Right lobe of liver (tissue), 6 donors: ENCODE measurements around the gene TGM2. TPM values are rescaled to one million over a fixed set of nuclear protein-coding genes. Genes with fewer than 3 reads are reported as not detected.

Source experiments
- ATAC-seq, 4 donors: fragments of 200-7000 bp; cut with Tn5 transposase; one replicate each; pipeline ENCODE4 v1.9.1; 2020; ENCODE audit warnings: mild to moderate bottlenecking in 4 of 4, moderate library complexity in 4 of 4
- DNase-seq, 3 donors: peaks; one replicate each; pipeline ENCODE4 v3.0.0-alpha.2; 2020
- H3K27ac ChIP-seq, 3 donors: fragments of 200-600 bp; one replicate each; pipeline ENCODE4 v1.8.0; 2022
- H3K27me3 ChIP-seq, 2 donors: fragments of 200-600 bp; one replicate each; pipeline ENCODE4 v1.8.0; 2022
- H3K36me3 ChIP-seq, 4 donors: fragments of 200-600 bp; sonication (generic) in 1 of 4; one replicate each; pipeline versions ENCODE4 v1.5.1 to v1.8.0; 2017 to 2022; ENCODE audit warnings: control low read depth in 1 of 4
- H3K4me1 ChIP-seq, 4 donors: fragments of 200-600 bp; sonication (generic) in 1 of 4; one replicate each; pipeline versions ENCODE4 v1.5.1 to v1.8.0; 2017 to 2022; ENCODE audit warnings: control low read depth in 1 of 4
- H3K4me3 ChIP-seq, 3 donors: fragments of 200-600 bp; one replicate each; pipeline ENCODE4 v1.8.0; 2022
- H3K9me3 ChIP-seq, 4 donors: fragments of 200-600 bp; sonication (generic) in 1 of 4; one replicate each; pipeline versions ENCODE4 v1.5.1 to v1.8.0; 2017 to 2022; ENCODE audit warnings: control low read depth in 1 of 4
- CTCF ChIP-seq, 4 donors: fragments of 200-600 bp in 3 of 4; fragments of 450-650 bp in 1 of 4; IDR thresholded peaks; one replicate each; pipeline versions ENCODE4 v1.5.1 to v1.8.0; 2016 to 2022; ENCODE audit warnings: antibody characterized with exemption in 4 of 4, mild to moderate bottlenecking in 2 of 4
- POLR2A ChIP-seq: fragments of 450-650 bp; IDR thresholded peaks from one replicate; pipeline ENCODE4 v1.6.1; 2017; ENCODE audit warnings: antibody characterized with exemption, mild to moderate bottlenecking
- WGBS: methylation state at CpG from one replicate; pipeline ENCODE4 v1.1.6; 2018; ENCODE audit warnings: low coverage, low lambda C conversion rate; ENCODE audit not compliant: insufficient coverage; ENCODE audit errors: missing lambda C conversion rate; 5-methylcytosine and 5-hydroxymethylcytosine counted together
- intact Hi-C, 2 donors: fragments of 100-400 bp; cut with DNase I; formaldehyde crosslinking; loops; one replicate each; pipeline versions ENCODE4 v1.11.2 to v1.14.1; 2022
- total RNA-seq, 6 experiments: library from RNA; depleted of rRNA in 2 of 6; stranded (reverse); fragments of >200 nt in 2 of 6; fragmentation: NEBNext Ultra II Directional in 3 of 6; extraction: Animal tissue kit (Norgen Biotek cat#: 25700) in 3 of 6; gene quantifications; one replicate each; pipeline versions ENCODE4 v1.1.0 to v1.2.4, GENCODE V29; 2016 to 2023
- donor health status: DM: no; HTN: yes; CAD: no.
- donor health status: DM: no; HTN: no; CAD: no.
- donor health status: DM: no; HTN: no; CAD: no.
- donor health status: DM: no; HTN: yes; CAD: no.
- donor health status: DM: no; HTN: yes; CAD: no.

TGM2 gene
- total RNA-seq, 6 experiments from 2014 or later: 135 to 940 (median 474) TPM

DNA sequence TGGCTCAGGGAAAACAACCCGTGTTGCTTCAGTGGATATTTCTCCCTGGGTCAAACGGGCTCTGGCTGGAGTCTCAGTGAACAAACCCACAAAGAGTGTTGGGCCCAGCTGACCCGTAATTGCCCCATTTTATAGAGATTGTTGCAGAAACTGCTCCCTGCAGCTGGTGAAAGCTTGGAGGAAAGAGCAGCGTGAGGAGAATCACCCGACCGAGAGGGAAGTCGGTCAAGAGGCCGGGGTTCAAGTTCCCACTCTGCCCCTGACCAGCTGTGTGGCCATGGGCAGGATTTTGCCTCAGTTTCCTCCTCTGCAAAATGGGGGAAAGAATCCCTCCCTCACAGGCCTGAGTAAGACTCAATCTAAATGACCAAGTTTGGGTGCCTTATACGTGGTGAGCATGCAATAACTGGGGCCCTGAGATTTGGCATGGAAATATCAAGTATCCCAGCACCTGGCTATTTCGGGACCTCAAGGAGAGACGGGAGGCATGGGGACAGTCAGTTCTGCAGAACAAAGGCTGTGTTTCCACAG, 1.7 kb upstream of the TGM2 start:
- DNase-seq (no peak), ATAC-seq (no peak)
- Histone ChIP-seq H3K4me3 (no peak overlapping the region), H3K4me1 (peaks cover 2 to 52% (median 13%) of the 10 kb centered on the region in 4 donors), H3K9me3 (no peaks in the 10 kb centered on the region), H3K36me3 (peaks cover 0 to 3% (median 0%) of the 10 kb centered on the region in 4 donors), H3K27me3 (no peaks in the 10 kb centered on the region), H3K27ac (no peak overlapping the region)
- intact Hi-C loops: loop anchor here (5.0 to 10.0 kb wide), 2 partner anchors 102 to 109 kb away; no protein-coding TSS in a partner anchor
- 31% methylated on average over 4 of the region's 11 CpGs for WGBS
- TF ChIP-seq POLR2A: no peak
- no peak for TF ChIP-seq CTCF (IDR thresholded peaks at IDR 0.05)

- DNase-seq (no peak), ATAC-seq (no peak)
- H3K9me3 ChIP-seq: no peaks in the 10 kb centered on the region
- H3K27ac ChIP-seq: no peak overlapping the region
- H3K4me1 ChIP-seq: peaks cover 2 to 56% (median 13%) of the 10 kb centered on the region in 4 donors
- WGBS: 85% methylated on average over 5 of the region's 11 CpGs
- intact Hi-C loops: loop anchor here (5.0 to 10.0 kb wide), 2 partner anchors 101 to 109 kb away; no protein-coding TSS in a partner anchor
- peaks cover 0 to 3% (median 0%) of the 10 kb centered on the region in 4 donors for H3K36me3 ChIP-seq
- TF ChIP-seq CTCF (IDR thresholded peaks at IDR 0.05): no peak
- no peak for TF ChIP-seq POLR2A
- H3K27me3 ChIP-seq: no peaks in the 10 kb centered on the region
- no peak overlapping the region for H3K4me3 ChIP-seq
These were observed 1.1 kb upstream of the TGM2 start for GRCh38 chr20:38165966-38166702.

DNA sequence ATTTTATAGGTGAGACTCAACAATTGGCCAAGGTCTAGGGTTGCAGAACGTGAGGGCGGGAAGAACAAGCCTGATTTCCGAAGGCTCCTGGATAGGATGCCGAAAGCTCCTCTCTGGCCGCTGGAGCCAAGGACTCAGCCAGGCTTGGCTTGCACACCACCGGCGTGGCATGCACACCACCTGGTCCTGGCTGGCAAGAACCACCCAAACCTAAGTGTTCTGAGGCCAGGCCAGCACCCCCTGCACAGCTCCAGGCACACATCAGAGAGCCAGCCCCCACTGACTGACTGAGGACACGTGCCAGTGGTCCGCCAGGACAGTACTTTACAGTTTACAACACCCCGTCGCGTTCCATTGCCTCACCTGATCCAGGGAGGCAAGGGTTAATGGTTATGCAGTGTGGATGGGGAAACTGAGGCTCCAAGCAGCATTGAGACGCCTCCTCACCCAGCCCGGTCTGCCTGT, 414 bp downstream of the TGM2 start:
- Histone ChIP-seq H3K27ac (peak overlapping the region; percentile 57 to 88 (median 67)), H3K36me3 (peaks cover 0 to 14% (median 3%) of the 10 kb centered on the region in 4 donors), H3K4me3 (peak overlapping the region; percentile 76 to 83 (median 80)), H3K4me1 (peaks cover 2 to 57% (median 15%) of the 10 kb centered on the region in 4 donors), H3K27me3 (no peaks in the 10 kb centered on the region), H3K9me3 (no peaks in the 10 kb centered on the region)
- TF ChIP-seq CTCF (IDR thresholded peaks at IDR 0.05): no peak
- TF ChIP-seq POLR2A: no peak
- ATAC-seq (peak in 3 of 4 donors; percentile 0 to 4 (median 2)), DNase-seq (no peak)
- intact Hi-C loops: loop anchor here (5.0 to 10.0 kb wide), 2 partner anchors 100 to 107 kb away; no protein-coding TSS in a partner anchor
- WGBS: 0% methylated on average over 2 of the region's 14 CpGs

DNA sequence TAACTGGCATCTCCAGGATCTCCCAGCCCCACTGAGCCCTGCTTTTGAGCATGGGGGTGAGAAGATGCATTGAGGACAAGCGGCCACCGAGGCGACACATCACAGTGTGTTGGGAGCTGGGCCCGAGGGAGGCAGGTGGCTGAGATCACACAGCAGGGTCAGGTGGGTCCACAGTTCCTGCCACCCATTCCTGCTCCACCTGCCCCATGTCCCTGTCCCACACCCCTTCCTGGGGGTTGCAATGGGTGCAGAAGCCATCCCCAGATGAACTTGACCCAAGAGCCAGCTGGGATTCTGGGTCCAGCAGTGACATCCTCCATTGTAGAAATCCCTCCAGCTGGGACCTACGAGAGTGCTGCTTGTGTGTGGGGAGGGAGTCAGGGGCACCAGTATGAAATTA, 1.0 kb downstream of the TGM2 start:
- TF ChIP-seq POLR2A (no peak), CTCF (IDR thresholded peaks at IDR 0.05) (no peak)
- 20% methylated on average over 1 of the region's 5 CpGs for WGBS
- H3K27ac ChIP-seq: peak overlapping the region; percentile 57 to 88 (median 67)
- ATAC-seq (no peak), DNase-seq (no peak)
- no peaks in the 10 kb centered on the region for H3K27me3 ChIP-seq
- H3K36me3 ChIP-seq: peaks cover 0 to 20% (median 3%) of the 10 kb centered on the region in 4 donors
- H3K4me1 ChIP-seq: peaks cover 1 to 57% (median 14%) of the 10 kb centered on the region in 4 donors
- intact Hi-C loops: loop anchor here in 1 of 2 donors (10.0 kb wide), 1 partner anchor 99 kb away; no protein-coding TSS in a partner anchor
- no peaks in the 10 kb centered on the region for H3K9me3 ChIP-seq
- H3K4me3 ChIP-seq: peak overlapping the region; percentile 76 to 83 (median 80)
